Mesodermal cell (in vitro differentiated cells): Measurements from ENCODE around the gene SNPH.

Source experiments
- H3K27ac ChIP-seq: 2 replicates; pipeline ENCODE4 v1.7.0; 2013; ENCODE audit warnings: mild to moderate bottlenecking, low read depth, low read length, moderate library complexity; ENCODE audit not compliant: severe bottlenecking
- H3K36me3 ChIP-seq: 2 replicates; pipeline ENCODE4 v1.7.1; 2013; ENCODE audit warnings: mild to moderate bottlenecking, low read length, moderate library complexity; ENCODE audit not compliant: control insufficient read depth, insufficient read depth
- H3K4me1 ChIP-seq: one replicate; pipeline ENCODE4 v1.7.1; 2013; ENCODE audit warnings: mild to moderate bottlenecking, low read length; ENCODE audit not compliant: insufficient read depth, control insufficient read depth, poor library complexity, severe bottlenecking
- H3K4me3 ChIP-seq: 2 replicates; pipeline ENCODE4 v1.7.0; 2013; ENCODE audit warnings: low read length, control low read depth, mild to moderate bottlenecking; ENCODE audit not compliant: insufficient read depth, poor library complexity, severe bottlenecking; ENCODE audit errors: extremely low read depth
- H3K9me3 ChIP-seq: 2 replicates; pipeline ENCODE4 v1.7.1; 2013; ENCODE audit warnings: mild to moderate bottlenecking, low read length, moderate library complexity; ENCODE audit not compliant: control insufficient read depth
- WGBS, 2 experiments: methylation state at CpG; one replicate each; pipeline ENCODE4 v1.1.5; 2013; ENCODE audit warnings: missing lambda C conversion rate in 2 of 2; ENCODE audit not compliant: insufficient coverage in 2 of 2; 5-methylcytosine and 5-hydroxymethylcytosine counted together

SNPH gene

GRCh38 chr20:1345756-1346093 lies 79.6 kb downstream of the SNPH start:
- 89 to 100% methylated on average over 1 of the region's 1 CpG for WGBS, 2 experiments
- no peak overlapping the region for H3K4me3 ChIP-seq
- peaks cover 5% of the 10 kb centered on the region for H3K9me3 ChIP-seq

GRCh38 chr20:1346315-1346969 lies 80.3 kb downstream of the SNPH start:
- Histone ChIP-seq H3K9me3 (peaks cover 5% of the 10 kb centered on the region), H3K4me1 (peaks cover 11% of the 10 kb centered on the region), H3K27ac (no peak overlapping the region), H3K36me3 (peaks cover 1% of the 10 kb centered on the region), H3K4me3 (no peak overlapping the region)
- WGBS, 2 experiments, result no CpG with 5 or more reads among the region's 2 CpGs

More at GRCh38 chr20:1345756-1346093, 79.6 kb downstream of the SNPH start:
- Histone ChIP-seq H3K36me3 (peaks cover 2% of the 10 kb centered on the region), H3K27ac (no peak overlapping the region), H3K4me1 (peaks cover 12% of the 10 kb centered on the region)

GRCh38 chr20:1353956-1354355 lies 87.9 kb downstream of the SNPH start:
- Histone ChIP-seq H3K36me3 (peaks cover 41% of the 10 kb centered on the region), H3K9me3 (peaks cover 4% of the 10 kb centered on the region), H3K27ac (no peak overlapping the region), H3K4me3 (no peak overlapping the region), H3K4me1 (no peaks in the 10 kb centered on the region)

- Histone ChIP-seq H3K4me3 (no peak overlapping the region), H3K9me3 (peaks cover 4% of the 10 kb centered on the region), H3K36me3 (peaks cover 67% of the 10 kb centered on the region), H3K27ac (no peak overlapping the region), H3K4me1 (no peaks in the 10 kb centered on the region)
- 94 to 97% methylated on average over 4 to 7 of the region's 9 CpGs for WGBS, 2 experiments
These were observed 92.0 kb downstream of the SNPH start for GRCh38 chr20:1357921-1358671.
